GM21423 (cell line): ENCODE results near the gene GPS1.

Experiments used
- ATAC-seq: cut with Tn5 transposase; IDR thresholded peaks from one replicate; pipeline ENCODE4 v1.9.1; 2021; ENCODE audit warnings: mild to moderate bottlenecking, moderate library complexity; ENCODE audit not compliant: unreplicated experiment

The GPS1 gene

DNA sequence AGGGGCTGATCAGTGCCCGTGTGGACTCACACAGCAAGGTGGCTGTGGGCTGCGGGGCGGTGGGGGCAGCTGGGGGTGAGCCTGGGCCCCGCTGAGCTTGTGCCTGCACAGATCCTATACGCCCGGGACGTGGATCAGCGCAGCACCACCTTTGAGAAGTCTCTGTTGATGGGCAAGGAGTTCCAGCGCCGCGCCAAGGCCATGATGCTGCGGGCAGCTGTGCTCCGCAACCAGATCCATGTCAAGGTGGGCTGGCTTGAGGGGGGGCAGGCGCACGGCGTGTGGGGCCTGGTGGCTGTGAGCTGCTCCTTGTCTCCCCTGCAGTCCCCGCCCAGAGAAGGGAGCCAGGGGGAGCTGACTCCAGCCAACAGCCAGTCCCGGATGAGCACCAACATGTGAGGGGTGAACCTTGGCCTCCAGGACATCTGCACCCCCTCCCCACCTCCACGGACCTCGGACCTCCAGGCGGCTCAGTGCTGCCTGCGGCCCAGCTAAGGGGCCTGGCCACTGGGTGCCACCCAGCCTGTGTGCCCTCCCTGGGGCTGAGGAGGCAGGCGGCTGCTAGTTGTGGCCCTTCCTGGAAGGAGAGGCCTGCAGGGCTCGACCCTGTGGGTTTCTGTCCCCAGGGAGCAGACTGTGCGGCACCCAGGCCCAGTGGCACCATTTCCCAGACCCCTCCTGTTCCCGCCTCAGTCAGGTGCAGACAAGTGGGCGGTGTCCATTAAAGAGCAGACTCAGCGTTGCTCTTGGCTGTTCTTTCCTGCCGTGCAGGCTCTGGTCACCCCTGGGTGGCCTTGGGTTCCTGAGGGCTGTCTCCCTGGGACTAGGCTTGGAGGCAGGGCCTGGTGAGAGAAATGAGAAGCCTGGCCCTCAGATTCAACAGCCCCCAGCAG is 5.3 kb downstream of the GPS1 start:
- no peak for ATAC-seq

DNA sequence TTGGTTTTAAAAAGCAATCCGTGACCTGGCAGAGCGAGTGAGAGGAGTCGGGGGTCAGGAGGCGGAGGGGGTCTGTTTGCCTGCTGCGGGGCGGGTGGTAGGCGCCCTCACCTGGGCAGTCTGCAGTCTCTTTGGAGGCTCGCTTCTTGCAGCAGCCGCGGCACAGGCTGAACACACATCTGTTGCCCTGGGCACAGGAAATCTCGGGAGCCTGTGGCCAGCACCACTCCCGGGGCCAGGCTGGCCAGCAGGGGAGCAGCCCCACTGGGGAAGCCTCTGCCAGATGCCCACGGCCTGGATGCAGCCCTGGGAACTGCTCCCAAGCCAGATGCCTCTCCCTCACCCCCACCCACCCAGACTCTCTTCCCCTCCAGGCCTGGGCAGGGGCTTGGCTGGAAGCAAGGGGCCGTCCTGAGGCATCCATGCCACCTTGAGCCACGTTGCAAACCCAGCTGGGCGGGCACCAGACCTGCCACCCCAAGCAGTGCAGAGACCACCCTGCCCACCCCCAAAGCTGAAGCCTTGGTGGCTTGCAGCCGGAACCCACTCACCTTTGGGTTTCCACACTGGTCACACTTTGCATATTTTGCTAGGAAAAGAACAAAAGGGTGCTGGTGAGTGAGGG is 6.6 kb downstream of the GPS1 start:
- ATAC-seq: no peak

DNA sequence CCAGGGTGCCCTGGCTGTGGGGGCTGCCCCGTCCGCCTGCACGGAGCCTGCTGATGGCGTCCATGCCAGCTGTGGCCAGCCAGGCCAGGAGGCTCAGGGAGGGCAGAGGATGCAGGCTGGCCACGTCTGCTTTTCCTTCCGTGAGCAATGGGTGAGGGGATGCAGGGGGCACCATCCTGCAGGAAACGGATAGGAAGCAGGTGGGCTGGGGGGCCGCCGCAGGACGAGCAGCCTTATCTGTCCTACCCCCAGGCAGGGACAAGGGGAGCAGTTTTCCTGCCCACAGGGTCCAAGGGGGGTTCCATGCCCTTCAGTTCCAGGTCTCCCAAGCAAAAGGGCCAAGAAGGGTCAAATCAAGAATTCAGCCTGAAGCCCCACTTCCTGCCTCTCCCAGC is 7.2 kb downstream of the GPS1 start:
- no peak for ATAC-seq

DNA sequence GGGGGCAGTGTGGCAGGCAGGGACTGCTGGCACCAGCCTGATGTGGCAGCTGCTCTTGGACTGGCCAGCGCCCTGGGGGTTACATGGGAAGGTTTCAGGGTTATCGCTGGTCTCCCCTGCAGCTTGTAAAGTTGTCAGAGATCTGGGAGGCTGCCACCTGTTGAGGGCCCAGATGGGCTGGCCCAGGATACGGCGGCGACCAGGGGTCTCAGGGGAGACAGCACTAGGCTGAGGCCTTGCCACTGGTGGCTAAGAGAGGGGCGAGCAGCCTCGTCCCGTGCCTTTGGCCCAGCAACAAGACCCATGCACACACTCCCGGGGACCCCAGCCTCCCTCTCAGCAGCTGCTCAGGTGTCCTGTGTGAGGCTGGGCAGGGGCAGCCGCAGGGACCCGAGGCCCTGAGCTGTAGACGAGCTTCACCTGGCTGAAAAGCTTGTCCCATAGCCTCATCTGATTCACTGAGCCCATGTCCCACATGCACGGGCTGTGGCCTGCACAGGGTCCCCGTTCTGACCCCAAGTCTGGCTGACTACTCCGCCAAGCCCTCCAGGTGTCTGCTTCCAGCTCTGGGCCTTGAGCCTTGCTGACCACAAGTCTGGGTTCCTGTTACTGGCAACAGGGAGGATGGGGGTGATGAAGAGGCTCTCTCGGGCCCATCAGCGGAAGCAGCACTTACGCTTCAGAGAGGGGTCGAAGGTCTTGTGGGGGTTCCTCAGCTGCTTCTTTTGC is 7.7 kb downstream of the GPS1 start:
- ATAC-seq: no peak

DNA sequence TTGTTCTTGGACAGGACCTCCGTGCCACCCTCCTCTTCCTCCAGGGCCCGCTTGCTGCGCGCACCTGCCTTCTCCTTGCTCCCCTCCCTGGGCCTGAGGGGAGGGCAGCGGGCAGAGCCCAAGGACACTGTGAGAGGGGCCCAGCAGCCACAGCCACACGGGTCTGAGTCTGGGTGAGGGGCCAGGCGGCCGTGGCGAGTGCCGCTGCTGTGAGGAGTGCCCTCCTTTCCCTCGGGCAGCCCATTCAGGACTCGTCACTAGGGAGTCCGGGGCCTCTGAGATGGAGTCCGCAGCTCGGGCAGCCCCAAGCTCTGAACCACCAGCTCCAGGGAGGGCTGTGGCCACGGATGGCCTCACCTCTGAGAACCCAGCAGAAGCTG is 8.3 kb downstream of the GPS1 start:
- no peak for ATAC-seq

DNA sequence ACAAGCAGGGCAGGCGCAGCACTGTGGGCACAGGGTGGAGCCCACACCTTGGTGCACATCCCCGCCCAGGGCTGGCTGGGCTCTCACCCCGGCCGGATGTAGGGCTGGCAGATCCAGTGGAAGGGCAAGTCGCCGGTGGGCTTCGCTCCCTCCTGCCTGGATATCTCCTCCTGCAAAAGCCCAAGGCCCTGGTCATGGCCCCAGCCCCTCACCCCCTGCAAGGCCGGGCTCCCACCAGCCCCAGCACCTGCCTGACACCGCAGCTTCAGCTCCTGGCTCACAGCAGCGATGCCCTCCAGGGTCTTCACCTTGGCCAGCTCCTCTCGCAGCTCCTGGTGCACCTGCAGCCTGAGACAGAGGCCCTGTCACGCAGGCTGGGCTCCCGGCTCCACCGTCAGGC is 8.9 kb downstream of the GPS1 start:
- ATAC-seq: no peak

DNA sequence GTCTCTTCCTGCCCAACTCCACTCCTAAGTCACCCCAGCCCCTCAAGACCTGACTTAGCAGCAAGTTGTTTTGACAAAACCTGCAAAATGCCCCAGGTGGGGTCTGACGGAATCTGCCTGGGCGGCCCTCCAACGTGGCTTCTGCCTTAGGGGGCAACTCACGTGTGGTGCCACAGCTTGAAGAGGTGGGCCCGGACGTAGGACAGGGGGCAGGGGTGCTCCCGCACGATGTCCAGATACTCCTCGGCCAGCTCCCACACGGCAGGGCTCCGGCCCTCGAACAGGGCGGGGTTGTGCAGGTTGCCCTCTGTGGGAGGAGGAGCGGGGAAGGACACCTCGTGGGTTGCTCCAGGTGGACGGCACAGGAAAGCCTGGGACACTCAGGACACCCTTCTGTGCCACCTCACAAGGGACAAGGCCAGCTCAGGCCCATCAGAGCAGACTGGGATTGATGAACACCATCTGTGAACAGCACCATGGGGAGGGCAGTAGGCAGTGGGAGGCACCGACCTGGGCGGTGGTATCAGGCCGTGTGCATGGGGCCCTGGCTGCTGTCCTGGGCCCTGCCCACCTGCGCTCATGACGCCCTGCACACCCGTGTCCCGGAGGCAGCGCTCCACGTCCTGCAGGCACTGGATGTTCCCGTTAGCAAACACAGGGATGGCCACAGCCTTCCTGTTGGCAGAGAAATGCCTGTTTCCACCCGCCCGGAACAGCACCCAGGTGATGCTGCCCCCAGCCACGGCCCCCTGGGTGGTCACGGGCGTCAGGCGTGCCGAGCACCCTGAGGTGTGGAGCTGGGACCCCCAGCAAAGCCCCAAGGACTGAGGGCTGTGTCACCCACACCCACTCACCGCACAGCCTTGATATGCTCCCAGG is 9.6 kb downstream of the GPS1 start:
- ATAC-seq: no peak

DNA sequence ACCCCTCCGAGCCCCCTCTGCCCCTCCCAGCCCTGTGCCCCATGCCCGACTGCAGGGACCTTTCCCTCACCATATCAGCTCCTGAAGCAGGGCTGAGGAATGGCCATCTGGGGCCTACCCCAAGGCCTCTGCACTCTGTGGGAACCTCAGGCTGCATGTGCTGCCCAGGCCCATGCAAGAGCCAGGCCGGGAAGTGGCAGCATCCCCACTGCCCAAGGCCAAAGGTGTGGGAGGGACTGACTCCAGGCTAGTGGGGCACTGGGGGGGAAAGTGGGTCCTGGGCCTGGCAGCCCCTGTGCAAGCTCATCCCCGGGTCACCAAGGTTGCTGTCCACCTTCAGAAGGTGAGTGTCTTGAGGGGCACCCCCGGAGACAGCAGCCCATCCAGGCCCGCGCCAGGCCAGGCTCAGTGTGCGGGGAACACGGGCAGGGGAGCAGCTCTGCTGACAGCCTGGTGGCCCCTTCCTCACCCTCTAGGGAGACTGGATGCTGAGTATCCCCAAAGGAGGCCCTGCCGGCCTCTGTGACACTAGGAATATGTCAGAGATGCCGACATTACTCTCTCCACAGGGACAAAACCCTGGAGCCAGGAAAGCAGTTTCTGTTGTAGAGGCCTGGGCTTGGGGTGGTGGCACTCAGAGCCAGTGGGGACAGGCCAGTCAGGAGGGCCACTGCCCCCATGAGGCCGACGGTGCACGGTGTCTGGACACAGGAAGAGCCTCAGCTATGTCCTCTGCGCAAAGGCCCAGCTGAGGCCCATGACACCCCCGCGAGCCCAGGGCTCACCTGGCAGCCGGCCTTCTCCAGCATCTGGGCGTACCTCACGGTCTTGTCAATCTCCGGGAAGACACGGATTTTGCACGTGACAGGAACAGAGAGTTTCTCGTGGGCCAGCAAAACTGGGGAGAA is 10.6 kb downstream of the GPS1 start:
- no peak for ATAC-seq

DNA sequence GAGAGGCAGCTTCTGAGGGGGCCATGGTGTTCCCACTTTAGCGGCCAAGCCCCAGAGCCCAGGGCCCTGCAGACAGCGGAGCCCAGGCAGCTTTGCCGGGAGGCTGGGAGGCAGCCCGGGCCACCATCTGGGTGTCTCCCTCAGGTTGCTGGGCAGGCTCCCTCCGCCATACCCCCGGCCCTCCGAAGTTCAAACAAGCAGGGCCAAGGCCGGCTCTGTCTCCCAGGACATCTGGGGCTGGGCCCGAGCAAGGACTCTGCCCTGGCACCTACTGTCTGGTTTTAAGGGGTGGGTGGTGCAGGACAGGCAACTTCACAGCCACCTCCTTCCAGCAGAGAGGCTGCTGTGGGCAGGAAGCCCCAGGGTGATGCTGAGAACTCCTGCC is 11.3 kb downstream of the GPS1 start:
- no peak for ATAC-seq

DNA sequence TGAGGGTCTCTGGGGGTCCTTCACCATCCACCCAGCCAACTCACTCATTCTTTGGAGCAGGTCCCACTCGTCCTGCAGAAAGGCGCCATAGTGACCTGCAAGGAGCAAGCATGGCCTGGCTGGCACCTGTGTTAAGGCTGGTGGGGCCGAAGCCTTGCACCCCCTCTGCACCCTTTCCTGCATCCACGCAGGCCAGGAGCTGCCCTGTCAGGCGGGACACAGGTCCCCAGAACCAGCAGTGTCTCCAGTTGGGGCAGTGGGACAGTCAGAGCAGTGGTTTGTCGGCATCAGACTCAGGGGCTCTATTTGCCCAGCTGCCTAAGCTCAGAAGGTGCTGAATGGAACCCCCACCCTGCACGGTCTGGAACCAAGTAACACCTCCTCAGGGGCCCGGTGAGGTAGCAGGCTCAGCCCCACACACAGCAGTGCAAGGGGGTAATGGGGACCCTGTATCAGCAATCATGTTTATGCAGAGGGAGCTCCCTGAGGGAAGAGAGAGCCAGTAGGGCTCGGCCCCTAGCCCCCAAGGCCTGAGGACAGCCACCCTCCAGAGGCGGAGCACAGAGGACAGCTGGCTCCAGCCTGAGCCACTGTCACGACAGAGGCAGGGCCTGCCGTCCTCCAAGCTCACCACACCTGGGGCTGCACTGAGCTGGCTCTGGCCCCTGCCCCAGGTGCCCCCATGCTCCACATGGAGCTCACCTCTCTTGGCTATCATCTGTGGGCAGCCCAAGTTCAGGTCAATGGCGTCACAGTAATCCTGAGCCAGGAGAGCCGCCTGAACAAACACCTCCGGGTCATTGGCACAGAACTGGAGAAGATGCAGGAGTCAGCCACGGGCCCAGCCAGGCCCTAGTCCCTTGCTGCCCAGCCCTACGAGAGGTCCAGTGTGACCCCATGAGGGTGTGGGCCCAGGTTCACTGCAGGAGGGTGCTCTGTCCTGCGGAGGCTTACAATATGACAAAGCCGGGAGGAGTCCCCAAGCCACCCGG is 12.0 kb downstream of the GPS1 start:
- no peak for ATAC-seq

DNA sequence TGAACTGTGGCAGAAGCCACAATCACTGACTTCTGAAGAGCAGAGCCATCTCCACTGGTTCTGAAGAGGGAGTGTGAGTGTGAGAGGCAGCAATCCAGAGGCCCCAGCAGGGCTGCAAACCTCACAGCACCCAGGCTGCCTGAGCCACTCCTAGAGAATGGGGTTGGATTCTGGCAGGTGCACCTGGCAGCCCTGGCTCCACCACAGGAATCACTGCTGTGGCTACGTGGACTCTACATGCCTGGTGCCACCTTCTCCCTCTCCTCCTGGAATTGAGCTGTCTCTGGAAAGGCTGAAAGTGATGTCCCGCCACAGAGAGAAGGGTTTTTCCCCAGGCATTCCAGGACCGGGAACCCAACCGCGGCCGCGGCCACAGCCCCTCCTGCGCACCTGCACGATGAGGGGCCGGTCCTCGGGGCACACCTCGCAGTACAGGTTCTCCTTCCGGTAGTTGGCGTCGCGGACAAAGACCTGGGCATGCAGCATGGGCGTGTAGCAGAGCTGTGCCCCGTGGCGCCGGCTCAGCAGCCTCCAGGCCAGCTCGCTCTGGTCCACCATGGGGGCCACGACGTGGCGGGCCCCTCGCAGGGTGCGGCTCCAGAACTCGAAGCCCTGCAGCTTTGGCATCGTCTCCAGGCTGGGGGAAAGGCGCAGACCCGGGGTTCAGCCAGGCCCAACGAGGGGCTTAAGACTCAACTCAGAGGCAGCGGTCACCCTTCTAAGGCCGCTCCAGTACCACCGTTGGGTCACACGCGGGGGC is 12.9 kb downstream of the GPS1 start:
- ATAC-seq: no peak

DNA sequence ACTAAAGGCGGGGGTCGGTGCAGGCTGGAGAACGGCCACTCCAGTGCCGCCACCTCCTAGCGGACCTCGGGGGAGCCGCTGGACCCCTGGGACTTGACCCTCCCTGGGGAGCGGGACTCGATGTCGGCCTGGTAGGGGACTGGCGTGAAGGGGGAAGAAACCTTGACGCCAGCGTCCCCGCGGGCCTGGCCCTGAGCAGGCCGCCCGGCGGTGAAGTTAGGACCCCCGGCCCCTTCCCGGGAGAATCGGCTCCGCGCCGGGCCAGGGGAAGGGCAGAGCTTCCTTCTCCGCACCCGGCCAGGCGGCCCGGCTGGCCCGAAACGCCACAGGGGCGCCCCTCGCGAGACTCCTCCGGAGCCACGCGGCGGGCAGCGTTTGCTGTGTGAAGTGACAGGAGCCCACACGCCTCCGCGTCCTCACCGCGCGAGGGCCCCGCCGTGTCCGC is 13.5 kb downstream of the GPS1 start:
- no peak for ATAC-seq

DNA sequence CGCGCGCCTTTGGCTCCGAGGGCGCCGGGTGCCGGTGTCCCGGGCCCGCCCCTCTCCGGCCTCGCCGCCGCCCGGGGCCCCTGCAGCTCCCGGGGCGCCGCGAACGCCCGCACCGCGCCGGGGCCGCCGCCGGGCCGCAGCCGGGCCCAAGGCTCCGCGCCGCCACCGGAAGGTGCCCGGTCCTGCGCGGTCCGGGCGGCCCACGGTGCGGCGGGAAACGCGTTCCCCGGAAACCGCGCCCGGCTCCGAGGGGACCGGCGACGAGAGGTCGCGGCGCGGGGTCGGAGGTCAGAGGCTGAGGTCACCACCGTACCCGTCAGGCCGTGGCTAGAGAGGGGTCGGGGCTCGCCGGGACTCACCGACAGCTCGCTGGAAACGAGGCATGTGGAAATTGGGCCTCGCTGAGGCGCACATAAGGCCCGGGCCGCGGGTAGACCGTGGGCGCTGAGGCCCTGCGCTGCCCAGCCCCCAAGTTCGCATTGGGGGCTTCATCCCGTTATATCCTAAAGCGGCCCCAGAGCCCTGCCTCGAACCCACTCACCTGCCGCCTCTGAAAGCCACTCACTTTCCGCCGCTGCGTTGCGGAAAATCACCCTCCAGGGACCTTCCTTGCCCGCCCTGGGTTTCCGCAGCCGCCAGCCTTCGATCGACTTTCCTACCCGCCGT is 14.1 kb downstream of the GPS1 start, which contains the start of gene DUS1L:
Gene DUS1L (minus strand): TSS at position 167 of the 666 bp plus-strand sequence. CDS start 745 bp downstream, outside the sequence.
- ATAC-seq: peak; percentile 67

DNA sequence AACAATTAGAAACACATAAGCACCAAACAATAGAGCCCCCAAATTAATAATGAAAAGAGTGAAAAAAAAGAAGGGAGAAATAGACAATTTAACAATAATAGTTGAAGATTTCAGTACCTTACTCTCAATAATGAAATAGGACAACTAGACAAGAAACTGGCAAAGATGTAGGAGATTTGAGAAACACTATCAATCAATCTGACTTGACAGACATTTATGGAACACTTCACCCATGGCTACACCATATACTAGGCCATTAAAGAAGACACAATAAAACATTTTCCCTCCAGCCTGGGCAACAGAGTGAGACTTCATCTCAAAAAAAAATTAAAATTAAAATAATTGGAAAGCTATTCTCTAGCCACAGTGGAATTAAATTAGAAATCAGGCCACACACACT is 18.9 kb downstream of the GPS1 start:
- no peak for ATAC-seq

DNA sequence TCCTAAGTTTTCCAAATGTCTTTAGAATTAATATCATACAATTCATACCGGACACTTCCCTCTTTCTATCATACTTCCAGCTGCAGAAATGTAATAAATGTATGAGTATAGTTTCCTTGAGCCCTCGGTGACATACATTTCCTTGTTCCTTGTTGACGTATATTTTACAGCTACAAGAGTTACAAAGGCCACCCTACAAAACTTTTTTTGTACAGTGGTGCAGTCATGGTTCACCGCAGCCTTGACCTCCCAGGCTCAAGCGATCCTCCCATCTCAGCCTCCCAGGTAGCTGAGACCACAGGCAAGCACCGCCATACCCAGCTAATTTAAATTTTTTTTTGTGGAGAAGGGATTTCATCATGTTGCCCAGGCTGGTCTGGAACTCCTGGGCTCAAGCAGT is 21.1 kb downstream of the GPS1 start:
- no peak for ATAC-seq

DNA sequence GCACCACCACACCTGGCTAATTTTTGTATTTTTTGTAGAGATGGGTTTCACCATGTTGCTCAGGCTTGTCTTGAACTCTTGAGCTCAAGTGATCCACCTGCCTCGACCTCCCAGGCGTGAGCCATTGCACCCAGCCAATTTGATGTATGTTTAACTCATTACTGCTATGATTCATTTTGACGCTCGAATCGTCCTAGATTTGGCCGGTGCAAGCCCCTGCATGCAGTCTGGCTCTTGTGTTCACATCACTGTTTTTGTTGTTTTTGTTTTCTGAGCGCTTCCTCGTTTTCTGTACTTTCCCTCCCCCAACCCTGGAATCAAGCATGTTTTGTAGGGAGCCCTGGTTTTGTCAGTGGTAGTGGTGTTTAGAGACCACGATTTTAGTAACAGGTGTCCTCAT is 21.7 kb downstream of the GPS1 start:
- no peak for ATAC-seq
